HepG2 (cell line): ENCODE data around the gene PLIN5. TPM values are rescaled to one million over a fixed set of nuclear protein-coding genes. Genes with fewer than 3 reads are reported as not detected.
A peak's percentile ranks its signal among the peaks of the same experiment; 100 is the strongest.

Source experiments
- CHD4 ChIP-seq: fragments of 200-600 bp; sonication (generic); IDR thresholded peaks from 2 replicates; pipeline ENCODE4 v1.7.0; 2017; ENCODE audit warnings: mild to moderate bottlenecking, low read length, borderline replicate concordance
- CTCF ChIP-seq: sonication (generic); formaldehyde crosslinking; IDR thresholded peaks from 2 replicates; pipeline ENCODE4 v1.5.0; 2020; ENCODE audit warnings: mild to moderate bottlenecking, missing genetic modification reagents, moderate library complexity
- FOXK1 ChIP-seq: sonication (generic); formaldehyde crosslinking; IDR thresholded peaks from 2 replicates; pipeline ENCODE4 v1.4.0; 2020; ENCODE audit warnings: low read depth, missing genetic modification reagents, borderline replicate concordance
- GMEB2 ChIP-seq: IDR thresholded peaks from 2 replicates; pipeline ENCODE4 v1.6.1; 2016; ENCODE audit warnings: missing biosample characterization, missing genetic modification reagents, low read depth
- HNF4G ChIP-seq, 2 experiments: sonication (generic) in 1 of 2; formaldehyde crosslinking in 1 of 2; IDR thresholded peaks; 2 replicates each; pipeline versions ENCODE4 v1.4.0 to v1.6.1; 2011 to 2020; ENCODE audit warnings: borderline replicate concordance in 2 of 2, low read depth in 2 of 2, mild to moderate bottlenecking in 2 of 2, low read length in 1 of 2, missing genetic modification reagents in 1 of 2, moderate library complexity in 1 of 2
- KLF9 ChIP-seq: IDR thresholded peaks from 2 replicates; pipeline ENCODE4 v1.6.1; 2016; ENCODE audit warnings: low read depth
- REST ChIP-seq, 2 experiments: IDR thresholded peaks; 2 replicates each; pipeline ENCODE4 v1.6.1; 2011 to 2012; ENCODE audit warnings: low read length in 2 of 2, borderline replicate concordance in 1 of 2, low read depth in 1 of 2, mild to moderate bottlenecking in 1 of 2, moderate library complexity in 1 of 2
- REXO4 ChIP-seq: sonication (generic); formaldehyde crosslinking; IDR thresholded peaks from 2 replicates; pipeline ENCODE4 v1.8.0; 2022; ENCODE audit warnings: missing genetic modification reagents, mild to moderate bottlenecking, borderline replicate concordance
- SNRNP70 ChIP-seq: fragments of 200-400 bp; formaldehyde crosslinking; IDR thresholded peaks from 2 replicates; pipeline ENCODE4 v1.6.1; 2017; ENCODE audit warnings: mild to moderate bottlenecking, low read depth, low read length, moderate library complexity
- ZBTB42 ChIP-seq: sonication (generic); formaldehyde crosslinking; IDR thresholded peaks from 2 replicates; pipeline ENCODE4 v1.5.0; 2020; ENCODE audit warnings: mild to moderate bottlenecking, missing genetic modification reagents
- ZFX ChIP-seq: sonication (generic); formaldehyde crosslinking; IDR thresholded peaks from 2 replicates; pipeline ENCODE4 v1.4.0; 2020; ENCODE audit warnings: mild to moderate bottlenecking, low read depth, missing genetic modification reagents, moderate library complexity
- ZNF18 ChIP-seq: sonication (generic); formaldehyde crosslinking; IDR thresholded peaks from 2 replicates; pipeline ENCODE4 v1.8.0; 2022; ENCODE audit warnings: mild to moderate bottlenecking, missing genetic modification reagents; ENCODE audit not compliant: insufficient replicate concordance
- ZNF367 ChIP-seq: sonication (generic); formaldehyde crosslinking; IDR thresholded peaks from 2 replicates; pipeline ENCODE4 v1.4.0; 2020; ENCODE audit warnings: missing genetic modification reagents, borderline replicate concordance
- ZNF605 ChIP-seq: sonication (generic); formaldehyde crosslinking; IDR thresholded peaks from 2 replicates; pipeline ENCODE4 v1.8.0; 2022; ENCODE audit warnings: mild to moderate bottlenecking, missing genetic modification reagents
- ZNF619 ChIP-seq: sonication (generic); formaldehyde crosslinking; IDR thresholded peaks from 2 replicates; pipeline ENCODE4 v1.4.0; 2020; ENCODE audit warnings: mild to moderate bottlenecking, missing genetic modification reagents
- ZNF704 ChIP-seq: sonication (generic); formaldehyde crosslinking; IDR thresholded peaks from 2 replicates; pipeline ENCODE4 v1.8.1; 2023; ENCODE audit warnings: mild to moderate bottlenecking, inconsistent platforms, moderate library complexity, missing genetic modification reagents, borderline replicate concordance
- ZSCAN25 ChIP-seq: sonication (generic); formaldehyde crosslinking; IDR thresholded peaks from 2 replicates; pipeline ENCODE4 v1.8.0; 2022; ENCODE audit warnings: mild to moderate bottlenecking, missing genetic modification reagents
- polyA plus RNA-seq, 8 experiments: library from polyadenylated mRNA; depleted of rRNA in 3 of 8; stranded (reverse) in 7 of 8; unstranded in 1 of 8; fragments of >200 nt; fragmentation: Illumina TruSeq in 4 of 8; extraction: Trizol in 4 of 8; gene quantifications; 2 replicates each; pipeline versions ENCODE4 v1.2.1 to v1.2.3, GENCODE V29; 2011 to 2016; ENCODE audit warnings: low read depth in 4 of 8, missing spikeins in 1 of 8, mixed read lengths in 1 of 8; ENCODE audit not compliant: insufficient read depth in 1 of 8
- total RNA-seq, 5 experiments: library from RNA; depleted of rRNA; stranded (reverse); fragments of >200 nt; fragmentation: Illumina TruSeq; extraction: Trizol; gene quantifications; 2 replicates each; pipeline ENCODE4 v1.2.3, GENCODE V29; 2016; ENCODE audit warnings: low read depth in 1 of 5

PLIN5 gene
- total and polyA plus RNA-seq, 2 of the 13 experiments (the other 11 are each of a cell fraction or from before 2014, with no cell fraction given): 1.8 to 4.8 TPM

- TF ChIP-seq REST (IDR thresholded peaks at IDR 0.05; ENCODE audit: borderline replicate concordance in 1 of 2, low read depth in 1 of 2, low read length in 2 of 2) (no peak), HNF4G (IDR thresholded peaks at IDR 0.05; ENCODE audit: borderline replicate concordance, low read depth, low read length) (no peak; the same call in 1 of the 2 replicates), HNF4G (CRISPR knock-in tag; IDR thresholded peaks at IDR 0.05; ENCODE audit: borderline replicate concordance, low read depth) (no peak), ZSCAN25 (peak; percentile 88), REXO4 (CRISPR knock-in tag) (no peak), CHD4 (peak; percentile 79), ZFX (CRISPR knock-in tag) (0 out of 2 replicates have a peak, but pooled peaks have one; percentile 25), ZNF367 (CRISPR knock-in tag) (no peak), ZNF704 (CRISPR knock-in tag) (no peak; the same call in 1 of the 2 replicates), SNRNP70 (no peak), ZNF605 (CRISPR knock-in tag) (0 out of 2 replicates have a peak, but pooled peaks have one; percentile 18), ZNF619 (no peak), CTCF (CRISPR knock-in tag) (peak; percentile 88), GMEB2 (CRISPR knock-in tag) (no peak), ZBTB42 (no peak), KLF9 (CRISPR knock-in tag) (no peak), FOXK1 (CRISPR knock-in tag) (peak; percentile 29; the same call in 1 of the 2 replicates), ZNF18 (CRISPR knock-in tag) (no peak)
Observed at GRCh38 chr19:4576016-4576933, 41.3 kb upstream of the PLIN5 start (continued).
